22Rv1 (cell line): ENCODE results near the gene GADL1.

ENCODE experiments used
- H3K27ac ChIP-seq: fragments of 450-650 bp; 2 replicates; pipeline ENCODE4 v1.5.1; 2017
- ZFX ChIP-seq: fragments of 450-650 bp; IDR thresholded peaks from 2 replicates; pipeline ENCODE4 v1.6.1; 2017; ENCODE audit warnings: antibody characterized with exemption, borderline replicate concordance
- TF ChIP-seq, protein P1 (sequence below): fragments of 450-650 bp; IDR thresholded peaks from 2 replicates; pipeline ENCODE4 v1.5.1; 2017; ENCODE audit warnings: mild to moderate bottlenecking

Gene GADL1

DNA sequence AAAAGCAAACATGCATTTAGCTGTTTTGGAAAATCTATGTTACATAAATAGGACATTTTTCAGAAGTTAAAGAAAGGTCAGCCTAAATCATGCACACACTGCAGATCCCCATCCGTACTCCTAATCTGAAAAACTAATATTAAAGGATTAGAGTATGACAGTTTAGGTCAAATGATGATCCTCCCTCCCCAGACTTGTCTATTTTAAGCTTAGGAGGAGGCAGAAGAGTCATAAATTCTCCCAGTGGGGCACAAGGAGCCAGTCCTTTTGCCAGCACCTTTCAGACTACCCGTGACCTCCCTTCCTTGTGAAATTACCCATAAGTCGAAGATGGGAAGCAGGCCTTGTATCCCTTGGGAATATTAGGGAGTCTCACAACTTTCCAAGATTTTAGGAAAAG lies 210.1 kb downstream of the GADL1 start:
- no peak for TF ChIP-seq ZFX
- TF ChIP-seq, protein P1, sequence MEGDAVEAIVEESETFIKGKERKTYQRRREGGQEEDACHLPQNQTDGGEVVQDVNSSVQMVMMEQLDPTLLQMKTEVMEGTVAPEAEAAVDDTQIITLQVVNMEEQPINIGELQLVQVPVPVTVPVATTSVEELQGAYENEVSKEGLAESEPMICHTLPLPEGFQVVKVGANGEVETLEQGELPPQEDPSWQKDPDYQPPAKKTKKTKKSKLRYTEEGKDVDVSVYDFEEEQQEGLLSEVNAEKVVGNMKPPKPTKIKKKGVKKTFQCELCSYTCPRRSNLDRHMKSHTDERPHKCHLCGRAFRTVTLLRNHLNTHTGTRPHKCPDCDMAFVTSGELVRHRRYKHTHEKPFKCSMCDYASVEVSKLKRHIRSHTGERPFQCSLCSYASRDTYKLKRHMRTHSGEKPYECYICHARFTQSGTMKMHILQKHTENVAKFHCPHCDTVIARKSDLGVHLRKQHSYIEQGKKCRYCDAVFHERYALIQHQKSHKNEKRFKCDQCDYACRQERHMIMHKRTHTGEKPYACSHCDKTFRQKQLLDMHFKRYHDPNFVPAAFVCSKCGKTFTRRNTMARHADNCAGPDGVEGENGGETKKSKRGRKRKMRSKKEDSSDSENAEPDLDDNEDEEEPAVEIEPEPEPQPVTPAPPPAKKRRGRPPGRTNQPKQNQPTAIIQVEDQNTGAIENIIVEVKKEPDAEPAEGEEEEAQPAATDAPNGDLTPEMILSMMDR: no peak

DNA sequence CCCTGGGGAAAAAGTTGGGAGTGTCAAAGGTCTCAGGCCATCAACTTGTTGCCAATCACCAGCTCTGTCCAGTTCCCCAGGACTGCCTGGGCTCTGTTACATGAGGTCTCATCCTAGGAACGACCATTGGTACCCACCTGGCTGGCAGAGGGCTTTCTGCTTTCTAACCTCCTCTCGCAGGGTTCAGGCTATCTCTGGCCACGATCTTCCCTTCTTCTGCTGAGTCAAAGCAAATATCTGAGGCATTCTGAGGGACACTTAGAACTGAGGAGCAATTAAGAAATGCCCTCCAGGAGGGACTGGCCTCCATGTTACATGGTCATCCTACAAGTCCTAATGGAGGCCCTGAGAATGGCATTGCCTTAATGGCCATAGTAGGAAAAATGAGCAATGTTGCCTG lies 210.7 kb downstream of the GADL1 start:
- no peak overlapping the region for H3K27ac ChIP-seq
- TF ChIP-seq, protein P1: no peak
- TF ChIP-seq ZFX: no peak

More for the DNA sequence above, 210.1 kb downstream of the GADL1 start:
- H3K27ac ChIP-seq: no peak overlapping the region

DNA sequence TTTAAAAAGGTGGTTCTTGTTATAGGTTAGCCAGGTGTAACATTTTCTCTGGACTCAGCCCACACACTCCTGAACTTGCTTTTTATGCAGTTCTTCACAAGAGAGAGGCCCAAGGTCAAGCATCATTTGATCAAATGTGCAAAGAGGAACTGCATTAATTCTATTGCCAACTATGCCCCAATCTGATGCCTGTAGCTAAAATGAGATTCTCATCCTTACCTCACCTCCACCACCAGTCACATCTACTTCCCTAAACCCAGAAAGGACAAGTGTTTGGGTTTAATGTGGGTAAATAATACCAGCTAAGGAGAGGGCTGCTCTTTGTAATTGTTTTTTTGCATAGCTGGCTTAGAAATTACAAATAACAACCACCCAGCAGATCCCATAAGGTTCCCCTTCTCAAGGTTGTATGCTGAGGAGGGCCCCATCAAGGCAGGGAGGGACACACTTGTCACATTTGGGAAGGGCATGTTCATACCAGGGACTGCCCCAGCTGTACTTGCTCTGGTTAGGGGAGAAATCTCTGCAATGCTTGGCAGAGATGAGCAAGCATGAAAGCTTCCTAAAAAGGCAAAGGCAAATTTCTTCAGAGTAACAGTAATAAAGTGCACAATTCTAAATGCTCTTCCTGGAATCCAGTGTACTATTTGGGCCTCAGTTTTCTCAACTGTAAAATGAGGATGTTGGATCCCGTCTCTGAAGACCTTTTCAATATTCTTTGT lies 211.9 kb downstream of the GADL1 start:
- H3K27ac ChIP-seq: no peak overlapping the region
- TF ChIP-seq, protein P1: no peak
- no peak for TF ChIP-seq ZFX

GRCh38 chr3:30681649-30682211 lies 212.7 kb downstream of the GADL1 start:
- no peak for TF ChIP-seq ZFX
- TF ChIP-seq, protein P1: no peak
- H3K27ac ChIP-seq: no peak overlapping the region

DNA sequence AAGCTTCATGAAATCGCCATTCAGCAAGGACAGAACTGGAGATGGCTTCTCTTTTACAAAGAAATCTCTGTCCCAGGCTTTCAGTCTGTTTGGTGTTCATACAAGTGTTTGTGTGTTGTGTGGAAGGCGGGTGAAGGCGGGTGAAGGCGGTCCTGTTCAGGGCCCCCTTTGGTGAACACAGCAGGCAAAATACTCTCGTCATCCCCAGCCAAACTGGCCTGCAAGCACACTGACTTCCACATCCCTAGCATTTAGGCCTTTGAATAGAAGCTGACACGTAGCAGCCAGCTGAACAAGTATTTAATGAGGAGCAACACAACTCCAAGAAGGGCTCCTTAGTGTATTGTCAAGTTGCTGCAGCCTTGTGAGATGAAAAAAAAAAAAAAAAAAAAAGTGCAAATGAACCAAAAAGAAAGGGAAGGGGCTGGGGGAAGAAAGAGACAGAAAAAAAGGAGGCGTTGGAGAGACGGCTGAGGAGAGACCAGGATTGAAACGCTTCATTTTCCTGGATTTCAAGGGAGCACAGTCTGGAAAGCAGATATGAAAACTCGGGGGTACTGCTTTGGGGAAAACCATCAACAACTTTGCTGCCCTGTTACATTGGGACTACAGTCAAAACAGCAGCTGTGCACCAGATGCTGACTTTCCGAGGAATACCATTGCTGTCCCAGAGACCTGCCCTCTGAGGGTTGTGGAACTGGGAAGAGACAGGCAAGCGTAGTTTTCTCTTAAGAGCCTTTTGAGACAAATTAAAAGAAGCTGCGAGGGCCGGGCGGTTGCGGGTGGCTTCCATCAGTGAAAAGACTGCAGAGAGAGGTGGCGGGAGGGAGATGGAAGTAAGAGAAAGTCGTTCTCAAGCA lies 213.4 kb downstream of the GADL1 start:
- H3K27ac ChIP-seq: no peak overlapping the region
- TF ChIP-seq ZFX: no peak
- TF ChIP-seq, protein P1: no peak

DNA sequence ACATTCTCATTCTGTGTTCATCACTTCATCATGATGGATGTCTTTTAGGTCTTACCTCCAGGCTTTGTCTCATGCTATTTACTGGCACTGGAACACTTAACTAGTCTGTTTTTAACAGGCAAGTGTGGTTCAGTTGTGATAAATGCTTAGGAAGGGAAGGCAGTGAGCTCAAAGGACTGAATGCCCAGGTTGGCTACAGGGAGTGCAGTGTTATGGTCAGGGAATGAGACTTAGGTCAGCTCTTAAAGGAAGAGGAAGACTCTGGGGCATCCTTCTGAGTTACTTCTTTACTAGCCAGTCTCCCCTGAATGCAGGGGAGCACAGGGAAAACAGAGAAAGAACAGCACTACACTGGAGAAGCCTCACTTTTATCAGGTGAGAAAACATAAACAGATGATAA lies 215.4 kb downstream of the GADL1 start:
- H3K27ac ChIP-seq: no peak overlapping the region
- TF ChIP-seq, protein P1: no peak
- no peak for TF ChIP-seq ZFX

DNA sequence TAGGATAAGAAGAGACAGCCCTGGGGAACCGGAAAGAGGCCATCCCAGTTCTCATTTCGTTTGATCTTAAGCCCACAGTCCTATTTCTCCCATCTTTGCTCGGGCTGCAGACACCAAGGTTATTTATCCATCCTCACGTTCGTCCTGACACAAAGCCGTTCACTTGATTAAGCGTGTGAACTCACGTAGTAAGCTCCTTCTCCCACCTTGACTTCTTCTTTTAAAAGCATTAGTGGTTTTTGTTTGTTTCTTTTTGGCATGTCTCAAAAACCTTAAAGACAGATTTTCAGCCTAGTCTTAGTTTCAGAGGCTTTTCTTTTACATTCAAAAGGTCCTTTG lies 217.1 kb downstream of the GADL1 start:
- no peak for TF ChIP-seq ZFX
- TF ChIP-seq, protein P1: no peak
- no peak overlapping the region for H3K27ac ChIP-seq
